Neutrophil (primary cell): ENCODE measurements around the gene PCNX1.

ENCODE experiments used
- H3K27ac ChIP-seq: fragments of 200-600 bp; sonication (generic); 2 replicates; pipeline ENCODE4 v1.5.1; 2016; ENCODE audit warnings: mild to moderate bottlenecking, moderate library complexity
- H3K27me3 ChIP-seq: fragments of 200-600 bp; sonication (generic); 2 replicates; pipeline ENCODE4 v1.6.0; 2016; ENCODE audit warnings: mild to moderate bottlenecking
- H3K36me3 ChIP-seq: fragments of 200-600 bp; sonication (generic); 2 replicates; pipeline ENCODE4 v1.5.1; 2017
- H3K4me1 ChIP-seq, 2 experiments: fragments of 200-600 bp in 1 of 2; sonication (generic) in 1 of 2; 1 replicate in 1 of 2; 2 replicates in 1 of 2; pipeline versions ENCODE4 v1.5.1 to v1.6.1; 2013 to 2016; ENCODE audit warnings: low read depth in 1 of 2, low read length in 1 of 2, mild to moderate bottlenecking in 1 of 2, moderate library complexity in 1 of 2; ENCODE audit not compliant: control insufficient read depth in 1 of 2, insufficient read depth in 1 of 2
- H3K4me3 ChIP-seq, 2 experiments: fragments of 200-600 bp in 1 of 2; sonication (generic) in 1 of 2; 1 replicate in 1 of 2; 2 replicates in 1 of 2; pipeline ENCODE4 v1.5.1; 2013 to 2016; ENCODE audit warnings: low read depth in 1 of 2, low read length in 1 of 2, mild to moderate bottlenecking in 1 of 2, moderate library complexity in 1 of 2
- H3K9me3 ChIP-seq: fragments of 200-600 bp; sonication (generic); 2 replicates; pipeline ENCODE4 v1.5.1; 2016
- CTCF ChIP-seq: fragments of 200-600 bp; sonication (generic); IDR thresholded peaks from 2 replicates; pipeline ENCODE4 v1.5.1; 2016; ENCODE audit warnings: antibody characterized with exemption

PCNX1 gene

GRCh38 chr14:71076462-71077092 is 169.3 kb downstream of the PCNX1 start:
- peaks cover 5% of the 10 kb centered on the region for H3K9me3 ChIP-seq
- no peak for TF ChIP-seq CTCF
- no peak overlapping the region for H3K27ac ChIP-seq
- no peak overlapping the region for H3K4me3 ChIP-seq
- no peaks in the 10 kb centered on the region for H3K27me3 ChIP-seq
- H3K36me3 ChIP-seq: peaks cover 76% of the 10 kb centered on the region
- peaks cover 0 to under 1% of the 10 kb centered on the region in 2 experiments for H3K4me1 ChIP-seq

GRCh38 chr14:71078500-71078899 is 171.2 kb downstream of the PCNX1 start:
- Histone ChIP-seq H3K27ac (no peak overlapping the region), H3K27me3 (no peaks in the 10 kb centered on the region), H3K4me3 (no peak overlapping the region), H3K9me3 (peaks cover 5% of the 10 kb centered on the region), H3K4me1 (no peaks in the 10 kb centered on the region), H3K36me3 (peaks cover 57% of the 10 kb centered on the region)
- TF ChIP-seq CTCF: no peak

- TF ChIP-seq CTCF: no peak
- Histone ChIP-seq H3K27me3 (no peaks in the 10 kb centered on the region), H3K4me1 (peaks cover 4 to 5% of the 10 kb centered on the region in 2 experiments), H3K36me3 (peaks cover 68% of the 10 kb centered on the region), H3K9me3 (no peaks in the 10 kb centered on the region), H3K27ac (no peak overlapping the region), H3K4me3 (no peak overlapping the region)
These were observed 179.3 kb downstream of the PCNX1 start for GRCh38 chr14:71086567-71086966.

- H3K4me1 ChIP-seq: peaks cover 4 to 5% of the 10 kb centered on the region in 2 experiments
- no peaks in the 10 kb centered on the region for H3K9me3 ChIP-seq
- TF ChIP-seq CTCF: no peak
- H3K27me3 ChIP-seq: no peaks in the 10 kb centered on the region
- no peak overlapping the region for H3K27ac ChIP-seq
- H3K4me3 ChIP-seq: no peak overlapping the region
- H3K36me3 ChIP-seq: peaks cover 86% of the 10 kb centered on the region
These were observed 182.7 kb downstream of the PCNX1 start for GRCh38 chr14:71089971-71090370.

GRCh38 chr14:71094722-71095121 is 187.5 kb downstream of the PCNX1 start:
- peaks cover 60% of the 10 kb centered on the region for H3K36me3 ChIP-seq
- TF ChIP-seq CTCF: no peak
- no peaks in the 10 kb centered on the region for H3K27me3 ChIP-seq
- H3K9me3 ChIP-seq: no peaks in the 10 kb centered on the region
- peaks cover 4 to 5% of the 10 kb centered on the region in 2 experiments for H3K4me1 ChIP-seq
- H3K4me3 ChIP-seq: no peak overlapping the region
- no peak overlapping the region for H3K27ac ChIP-seq
